ENCODE results near the gene ATP1A2. TPM values are rescaled to one million over a fixed set of nuclear protein-coding genes. Genes with fewer than 3 reads are reported as not detected.

ATP1A2 gene
- 0.54 to 0.76 TPM (median 0.64 TPM) in 3 replicates for total RNA-seq

GRCh38 chr1:160115545-160116282 lies at the start of gene ATP1A2:
Gene ATP1A2, plus strand, starts transcription at chr1:160115759. Its CDS starts 103 bp downstream, at chr1:160115862.
- Mint-ChIP-seq H3K9me3 (no peaks in the 10 kb centered on the region), H3K36me3 (no peaks in the 10 kb centered on the region), H3K27me3 (ENCODE audit: low read depth) (no peaks in the 10 kb centered on the region), H3K4me1 (peaks cover 20% of the 10 kb centered on the region), H3K27ac (peak within 1 kb of the TSS; percentile 31), H3K4me3 (no peak within 1 kb of the TSS)
- TF ChIP-seq, protein P1, sequence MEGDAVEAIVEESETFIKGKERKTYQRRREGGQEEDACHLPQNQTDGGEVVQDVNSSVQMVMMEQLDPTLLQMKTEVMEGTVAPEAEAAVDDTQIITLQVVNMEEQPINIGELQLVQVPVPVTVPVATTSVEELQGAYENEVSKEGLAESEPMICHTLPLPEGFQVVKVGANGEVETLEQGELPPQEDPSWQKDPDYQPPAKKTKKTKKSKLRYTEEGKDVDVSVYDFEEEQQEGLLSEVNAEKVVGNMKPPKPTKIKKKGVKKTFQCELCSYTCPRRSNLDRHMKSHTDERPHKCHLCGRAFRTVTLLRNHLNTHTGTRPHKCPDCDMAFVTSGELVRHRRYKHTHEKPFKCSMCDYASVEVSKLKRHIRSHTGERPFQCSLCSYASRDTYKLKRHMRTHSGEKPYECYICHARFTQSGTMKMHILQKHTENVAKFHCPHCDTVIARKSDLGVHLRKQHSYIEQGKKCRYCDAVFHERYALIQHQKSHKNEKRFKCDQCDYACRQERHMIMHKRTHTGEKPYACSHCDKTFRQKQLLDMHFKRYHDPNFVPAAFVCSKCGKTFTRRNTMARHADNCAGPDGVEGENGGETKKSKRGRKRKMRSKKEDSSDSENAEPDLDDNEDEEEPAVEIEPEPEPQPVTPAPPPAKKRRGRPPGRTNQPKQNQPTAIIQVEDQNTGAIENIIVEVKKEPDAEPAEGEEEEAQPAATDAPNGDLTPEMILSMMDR (IDR thresholded peaks at IDR 0.05; ENCODE audit: unreplicated experiment) = no peak
- no peak for DNase-seq (ENCODE audit: low spot score in 2 of 2, unreplicated experiment in 2 of 2)

- TF ChIP-seq, protein P1 (IDR thresholded peaks at IDR 0.05; ENCODE audit: unreplicated experiment) = no peak
Observed at GRCh38 chr1:160066829-160067745, 48.5 kb upstream of the ATP1A2 start.

GRCh38 chr1:160068225-160068624 lies 47.3 kb upstream of the ATP1A2 start:
- DNase-seq (ENCODE audit: low spot score in 2 of 2, unreplicated experiment in 2 of 2) = no peak
- Mint-ChIP-seq H3K36me3 (no peaks in the 10 kb centered on the region), H3K9me3 (no peaks in the 10 kb centered on the region), H3K4me3 (no peak overlapping the region), H3K27ac (no peak overlapping the region), H3K27me3 (ENCODE audit: low read depth) (peaks cover 48% of the 10 kb centered on the region), H3K4me1 (peaks cover 6% of the 10 kb centered on the region)
- TF ChIP-seq, protein P1 (IDR thresholded peaks at IDR 0.05; ENCODE audit: unreplicated experiment) = no peak

More at GRCh38 chr1:160066829-160067745, 48.5 kb upstream of the ATP1A2 start:
- Mint-ChIP-seq H3K27me3 (ENCODE audit: low read depth) (peaks cover 40% of the 10 kb centered on the region), H3K27ac (no peak overlapping the region), H3K4me3 (no peak overlapping the region), H3K9me3 (no peaks in the 10 kb centered on the region), H3K4me1 (peaks cover 6% of the 10 kb centered on the region), H3K36me3 (no peaks in the 10 kb centered on the region)
- no peak for DNase-seq (ENCODE audit: low spot score in 2 of 2, unreplicated experiment in 2 of 2)

DNA sequence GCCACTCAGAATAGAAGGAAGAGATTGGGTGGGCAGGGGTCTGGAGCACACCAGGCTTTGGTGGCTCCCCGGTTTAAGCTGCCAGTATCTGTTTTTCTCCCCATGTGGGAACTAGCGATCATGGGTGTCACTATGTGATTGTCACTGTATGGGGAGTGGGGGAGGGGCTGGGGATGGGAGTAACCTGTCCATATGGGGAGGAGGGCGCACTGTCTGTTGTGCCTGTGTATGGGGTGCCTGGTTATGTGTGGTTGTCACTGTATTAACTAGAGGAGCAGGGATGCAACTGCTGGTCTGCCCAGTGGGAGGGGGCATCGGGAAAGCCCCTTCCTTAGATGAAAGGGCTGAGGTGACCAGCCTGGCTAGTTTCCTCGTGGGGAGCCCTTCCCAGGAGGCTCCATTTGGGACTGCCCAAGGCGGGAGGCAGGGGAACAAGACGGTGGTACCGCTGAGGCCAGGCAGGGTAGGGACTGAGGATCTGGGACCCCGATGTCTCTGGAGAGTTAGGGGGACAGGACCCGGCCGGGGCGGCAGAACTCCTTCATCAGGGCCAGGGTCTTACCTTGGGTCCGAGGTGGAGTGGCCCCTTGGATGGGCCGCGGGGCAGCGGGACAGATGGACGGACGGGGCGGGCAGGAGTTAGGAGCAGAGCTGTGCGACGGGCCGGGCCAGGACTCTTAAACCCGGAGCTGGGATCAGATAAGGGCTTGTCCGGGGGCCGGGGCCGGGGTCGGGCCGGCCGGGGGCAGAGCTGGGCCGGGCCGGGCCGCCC lies 45.9 kb upstream of the ATP1A2 start, which contains the start of gene KCNJ10:
TSS of gene KCNJ10 (minus strand) at position 701 of the 772 bp plus-strand sequence. CDS start 27,628 bp downstream, outside the sequence.
- Mint-ChIP-seq H3K27me3 (ENCODE audit: low read depth) (peaks cover 54% of the 10 kb centered on the region), H3K36me3 (no peaks in the 10 kb centered on the region), H3K4me1 (peaks cover 6% of the 10 kb centered on the region), H3K4me3 (peak within 1 kb of the TSS; percentile 83), H3K27ac (no peak within 1 kb of the TSS), H3K9me3 (no peaks in the 10 kb centered on the region)
- TF ChIP-seq, protein P1 (IDR thresholded peaks at IDR 0.05; ENCODE audit: unreplicated experiment) = no peak
- no peak for DNase-seq (ENCODE audit: low spot score in 2 of 2, unreplicated experiment in 2 of 2)

Measured in mesothelial cell of epicardium (in vitro differentiated cells).